GM23248 (cell line): ENCODE results near the gene PCLO. TPM values are rescaled to one million over a fixed set of nuclear protein-coding genes. Genes with fewer than 3 reads are reported as not detected.

Source experiments
- DNase-seq: peaks from one replicate; pipeline ENCODE4 v3.0.0-alpha.2; 2015
- H2AFZ ChIP-seq: fragments of 200-600 bp; sonication (generic); 2 replicates; pipeline ENCODE4 v1.6.1; 2016; ENCODE audit warnings: antibody characterized with exemption
- H3F3A ChIP-seq: fragments of 200-600 bp; sonication (generic); 2 replicates; pipeline ENCODE4 v1.6.1; 2016; ENCODE audit warnings: mild to moderate bottlenecking, antibody characterized with exemption, mixed run types; ENCODE audit not compliant: insufficient read depth
- H3K27ac ChIP-seq: fragments of 200-600 bp; sonication (generic); 2 replicates; pipeline ENCODE4 v1.5.1; 2016; ENCODE audit warnings: mild to moderate bottlenecking
- H3K27me3 ChIP-seq: fragments of 200-600 bp; sonication (generic); replicated peaks from 2 replicates; pipeline ENCODE4 v1.6.1; 2016; ENCODE audit warnings: mild to moderate bottlenecking; ENCODE audit not compliant: insufficient read depth
- H3K36me3 ChIP-seq: fragments of 200-600 bp; sonication (generic); 2 replicates; pipeline ENCODE4 v1.6.1; 2016; ENCODE audit warnings: low read depth, mild to moderate bottlenecking
- H3K4me1 ChIP-seq: fragments of 200-600 bp; sonication (generic); 2 replicates; pipeline ENCODE4 v1.6.1; 2016; ENCODE audit warnings: mild to moderate bottlenecking; ENCODE audit not compliant: insufficient read depth
- H3K4me2 ChIP-seq: fragments of 200-600 bp; sonication (generic); one replicate; pipeline ENCODE4 v1.6.1; 2016; ENCODE audit warnings: mild to moderate bottlenecking; ENCODE audit not compliant: unreplicated experiment
- H3K4me3 ChIP-seq: fragments of 200-600 bp; sonication (generic); 2 replicates; pipeline ENCODE4 v1.5.1; 2016; ENCODE audit warnings: mild to moderate bottlenecking
- H3K79me2 ChIP-seq: fragments of 200-600 bp; sonication (generic); 2 replicates; pipeline ENCODE4 v1.6.1; 2016; ENCODE audit warnings: mild to moderate bottlenecking; ENCODE audit not compliant: insufficient read depth
- H3K9ac ChIP-seq: fragments of 200-600 bp; sonication (generic); 2 replicates; pipeline ENCODE4 v1.6.1; 2016; ENCODE audit warnings: mild to moderate bottlenecking
- H3K9me2 ChIP-seq: fragments of 200-600 bp; sonication (generic); 2 replicates; pipeline ENCODE4 v1.6.1; 2016; ENCODE audit warnings: mixed run types, mild to moderate bottlenecking, moderate library complexity; ENCODE audit not compliant: insufficient read depth
- H3K9me3 ChIP-seq: fragments of 200-600 bp; sonication (generic); one replicate; pipeline ENCODE4 v1.6.1; 2017; ENCODE audit warnings: low read depth
- H4K20me1 ChIP-seq: fragments of 200-600 bp; sonication (generic); 2 replicates; pipeline ENCODE4 v1.6.0; 2016; ENCODE audit not compliant: insufficient read depth
- EZH2 ChIP-seq: fragments of 200-600 bp; sonication (generic); IDR thresholded peaks from 2 replicates; pipeline ENCODE4 v1.6.1; 2018; ENCODE audit warnings: antibody characterized with exemption, mild to moderate bottlenecking; ENCODE audit not compliant: insufficient read depth, poor library complexity, severe bottlenecking
- EZH2phosphoT487 ChIP-seq: fragments of 200-600 bp; sonication (generic); IDR thresholded peaks from 2 replicates; pipeline ENCODE4 v1.6.1; 2018; ENCODE audit warnings: antibody characterized with exemption, moderate library complexity, mild to moderate bottlenecking, low read depth; ENCODE audit not compliant: insufficient read depth
- WGBS, 2 experiments: methylation state at CpG; one replicate each; pipeline ENCODE4 v1.1.6; 2015 to 2017; ENCODE audit warnings: low lambda C conversion rate in 2 of 2, low coverage in 1 of 2; ENCODE audit errors: missing lambda C conversion rate in 2 of 2; 5-methylcytosine and 5-hydroxymethylcytosine counted together
- in situ Hi-C: fragments of 300-500 bp; cut with MboI; formaldehyde crosslinking; loops from 2 replicates; pipeline ENCODE4 v1.15.0; 2020
- polyA plus RNA-seq: library from polyadenylated mRNA; unstranded; fragments of >200 nt; fragmentation: Nextera tagmentation; extraction: Ambion mirVana; gene quantifications from 2 replicates; pipeline ENCODE4 v1.2.1, GENCODE V29; 2016
- total RNA-seq: library from RNA; depleted of rRNA; stranded (reverse); fragments of >200 nt; shearing (Covaris generic); gene quantifications from 2 replicates; pipeline ENCODE4 v1.2.3, GENCODE V29; 2014

The PCLO gene
- total and polyA plus RNA-seq, 2 experiments from 2014 or later: 0.04 TPM; not detected in 1

- DNase-seq: no peak
- no peaks in the 10 kb centered on the region for H3K27me3 ChIP-seq
- no peaks in the 10 kb centered on the region for H3K9me2 ChIP-seq
- no peak overlapping the region for H3K4me3 ChIP-seq
- no peak overlapping the region for H3K9ac ChIP-seq
- H3K4me1 ChIP-seq: peaks cover 12% of the 10 kb centered on the region; the same call in 1 of the 2 replicates
- no peaks in the 10 kb centered on the region for H4K20me1 ChIP-seq
- H3K27ac ChIP-seq: no peak overlapping the region
- no peaks in the 10 kb centered on the region for H3K36me3 ChIP-seq
- H2AFZ ChIP-seq: no peak overlapping the region
- in situ Hi-C loops: no loop called here
- no peaks in the 10 kb centered on the region for H3F3A ChIP-seq
- TF ChIP-seq EZH2phosphoT487: no peak
- TF ChIP-seq EZH2: no peak
- H3K79me2 ChIP-seq: no peaks in the 10 kb centered on the region
- H3K4me2 ChIP-seq: no peak overlapping the region
- H3K9me3 ChIP-seq: no peaks in the 10 kb centered on the region
- 11 to 16% methylated on average over 1 of the region's 1 CpG for WGBS, 2 experiments
These were observed 13.2 kb downstream of the PCLO start for GRCh38 chr7:83149466-83149865.

GRCh38 chr7:83148776-83149175 lies 13.9 kb downstream of the PCLO start:
- Histone ChIP-seq H3K9ac (no peak overlapping the region), H3K4me1 (peaks cover 12% of the 10 kb centered on the region; the same call in 1 of the 2 replicates), H3K27ac (no peak overlapping the region), H3K4me2 (no peak overlapping the region), H3K9me3 (no peaks in the 10 kb centered on the region), H3K36me3 (no peaks in the 10 kb centered on the region), H2AFZ (no peak overlapping the region), H3F3A (no peaks in the 10 kb centered on the region), H4K20me1 (no peaks in the 10 kb centered on the region), H3K9me2 (no peaks in the 10 kb centered on the region), H3K27me3 (no peaks in the 10 kb centered on the region), H3K4me3 (no peak overlapping the region), H3K79me2 (no peaks in the 10 kb centered on the region)
- DNase-seq: peak; percentile 8
- in situ Hi-C loops: no loop called here
- TF ChIP-seq EZH2phosphoT487: no peak
- no peak for TF ChIP-seq EZH2
- WGBS, 2 experiments: 43 to 50% methylated on average over 1 of the region's 1 CpG

GRCh38 chr7:83143107-83143506 lies 19.6 kb downstream of the PCLO start:
- Histone ChIP-seq H3K27ac (no peak overlapping the region), H3K4me3 (no peak overlapping the region), H3K9me3 (no peaks in the 10 kb centered on the region), H2AFZ (no peak overlapping the region), H3K9ac (no peak overlapping the region), H4K20me1 (no peaks in the 10 kb centered on the region), H3K79me2 (no peaks in the 10 kb centered on the region), H3F3A (no peaks in the 10 kb centered on the region), H3K36me3 (no peaks in the 10 kb centered on the region), H3K9me2 (no peaks in the 10 kb centered on the region), H3K4me1 (no peaks in the 10 kb centered on the region), H3K4me2 (no peak overlapping the region), H3K27me3 (no peaks in the 10 kb centered on the region)
- in situ Hi-C loops: no loop called here
- DNase-seq: no peak
- TF ChIP-seq EZH2phosphoT487 (no peak), EZH2 (no peak)
- WGBS, 2 experiments: 0 to 13% methylated on average over 1 of the region's 1 CpG

- Histone ChIP-seq H3K9me3 (no peaks in the 10 kb centered on the region), H3K27me3 (no peaks in the 10 kb centered on the region), H3K4me1 (no peaks in the 10 kb centered on the region), H3F3A (no peaks in the 10 kb centered on the region), H4K20me1 (no peaks in the 10 kb centered on the region), H3K4me2 (no peak overlapping the region), H2AFZ (no peak overlapping the region), H3K79me2 (no peaks in the 10 kb centered on the region), H3K9me2 (no peaks in the 10 kb centered on the region), H3K36me3 (no peaks in the 10 kb centered on the region), H3K4me3 (no peak overlapping the region), H3K27ac (no peak overlapping the region), H3K9ac (no peak overlapping the region)
- in situ Hi-C loops: no loop called here
- no peak for DNase-seq
- WGBS, 2 experiments: 31% methylated on average over 2 of the region's 2 CpGs
- TF ChIP-seq EZH2 (no peak), EZH2phosphoT487 (no peak)
These were observed 20.3 kb downstream of the PCLO start for GRCh38 chr7:83142365-83142764.

- H3K9me3 ChIP-seq: no peaks in the 10 kb centered on the region
- H3K4me1 ChIP-seq: no peaks in the 10 kb centered on the region
- in situ Hi-C loops: no loop called here
- no peak overlapping the region for H2AFZ ChIP-seq
- no peaks in the 10 kb centered on the region for H4K20me1 ChIP-seq
- no peaks in the 10 kb centered on the region for H3K36me3 ChIP-seq
- no peak overlapping the region for H3K4me3 ChIP-seq
- TF ChIP-seq EZH2phosphoT487: no peak
- no peak for TF ChIP-seq EZH2
- H3K9me2 ChIP-seq: no peaks in the 10 kb centered on the region
- 21 to 29% methylated on average over 3 of the region's 3 CpGs for WGBS, 2 experiments
- H3K4me2 ChIP-seq: no peak overlapping the region
- H3K9ac ChIP-seq: no peak overlapping the region
- H3K79me2 ChIP-seq: no peaks in the 10 kb centered on the region
- DNase-seq: no peak
- no peaks in the 10 kb centered on the region for H3F3A ChIP-seq
- no peaks in the 10 kb centered on the region for H3K27me3 ChIP-seq
- H3K27ac ChIP-seq: no peak overlapping the region
These were observed 20.8 kb downstream of the PCLO start for GRCh38 chr7:83141927-83142326.
